ENCODE data around the gene RIMS4. TPM values are rescaled to one million over a fixed set of nuclear protein-coding genes. Genes with fewer than 3 reads are reported as not detected.

The RIMS4 gene
- total RNA-seq, 1 experiment from 2014 or later, result 4.0 TPM

DNA sequence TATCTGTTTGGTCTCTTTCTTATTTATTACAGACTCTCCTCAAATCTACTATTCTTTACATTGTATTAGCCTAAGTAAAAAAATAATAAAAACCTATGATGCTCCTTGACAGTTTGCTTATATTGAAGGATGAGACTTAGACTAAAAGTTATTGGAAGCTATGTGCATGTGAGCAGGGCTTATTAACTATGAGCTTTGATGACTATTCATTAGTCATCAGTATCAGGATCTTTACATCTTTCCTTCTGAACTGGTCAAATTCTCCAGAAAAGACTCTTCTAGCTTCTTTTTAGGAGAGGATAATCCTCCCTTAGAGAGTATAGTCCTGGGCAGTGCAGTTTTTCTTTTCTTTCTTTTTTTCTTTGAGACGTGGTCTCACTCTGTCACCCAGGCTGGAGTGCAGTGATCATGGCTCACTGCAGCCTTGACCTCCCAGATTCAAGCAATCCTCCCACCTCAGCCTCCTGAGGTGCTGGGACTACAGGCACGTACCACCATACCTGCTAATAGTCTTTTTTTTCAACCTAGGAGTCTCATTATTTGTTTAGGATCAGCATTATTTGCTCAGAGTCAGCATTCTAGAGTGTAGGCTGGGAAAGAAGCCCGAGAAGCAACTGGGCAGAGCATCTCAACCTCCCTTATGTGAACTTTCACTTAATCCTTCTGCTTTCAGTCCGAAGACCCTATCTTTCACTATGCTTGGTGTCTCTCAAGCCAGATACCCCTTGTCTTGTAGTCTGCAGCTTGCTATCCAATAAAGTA is 38.1 kb upstream of the RIMS4 start:
- POLR2A ChIA-PET, result no interaction called here
- no TSS peak for BruUV-seq (replicated peaks)
- in situ Hi-C loops (cut with HindIII; ENCODE audit: low pct_unique_long_range_greater_than_20kb, low sequenced_read_pairs), result no loop called here
- H3K9me3 ChIP-seq (ENCODE audit: control insufficient read depth, insufficient read depth, low read depth, low read length), result no peaks in the 10 kb centered on the region
- TF ChIP-seq SIN3A (IDR thresholded peaks at IDR 0.05; ENCODE audit: borderline replicate concordance, insufficient read depth, low read depth, low read length) (no peak), POLR2AphosphoS5 (IDR thresholded peaks at IDR 0.05; ENCODE audit: low read depth, low read length) (no peak), TCF7L2 (IDR thresholded peaks at IDR 0.05; ENCODE audit: low read depth, low read length) (no peak)
- TF ChIP-seq, protein P1, sequence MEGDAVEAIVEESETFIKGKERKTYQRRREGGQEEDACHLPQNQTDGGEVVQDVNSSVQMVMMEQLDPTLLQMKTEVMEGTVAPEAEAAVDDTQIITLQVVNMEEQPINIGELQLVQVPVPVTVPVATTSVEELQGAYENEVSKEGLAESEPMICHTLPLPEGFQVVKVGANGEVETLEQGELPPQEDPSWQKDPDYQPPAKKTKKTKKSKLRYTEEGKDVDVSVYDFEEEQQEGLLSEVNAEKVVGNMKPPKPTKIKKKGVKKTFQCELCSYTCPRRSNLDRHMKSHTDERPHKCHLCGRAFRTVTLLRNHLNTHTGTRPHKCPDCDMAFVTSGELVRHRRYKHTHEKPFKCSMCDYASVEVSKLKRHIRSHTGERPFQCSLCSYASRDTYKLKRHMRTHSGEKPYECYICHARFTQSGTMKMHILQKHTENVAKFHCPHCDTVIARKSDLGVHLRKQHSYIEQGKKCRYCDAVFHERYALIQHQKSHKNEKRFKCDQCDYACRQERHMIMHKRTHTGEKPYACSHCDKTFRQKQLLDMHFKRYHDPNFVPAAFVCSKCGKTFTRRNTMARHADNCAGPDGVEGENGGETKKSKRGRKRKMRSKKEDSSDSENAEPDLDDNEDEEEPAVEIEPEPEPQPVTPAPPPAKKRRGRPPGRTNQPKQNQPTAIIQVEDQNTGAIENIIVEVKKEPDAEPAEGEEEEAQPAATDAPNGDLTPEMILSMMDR (IDR thresholded peaks at IDR 0.05), result no peak
- TF ChIP-seq, protein P2, sequence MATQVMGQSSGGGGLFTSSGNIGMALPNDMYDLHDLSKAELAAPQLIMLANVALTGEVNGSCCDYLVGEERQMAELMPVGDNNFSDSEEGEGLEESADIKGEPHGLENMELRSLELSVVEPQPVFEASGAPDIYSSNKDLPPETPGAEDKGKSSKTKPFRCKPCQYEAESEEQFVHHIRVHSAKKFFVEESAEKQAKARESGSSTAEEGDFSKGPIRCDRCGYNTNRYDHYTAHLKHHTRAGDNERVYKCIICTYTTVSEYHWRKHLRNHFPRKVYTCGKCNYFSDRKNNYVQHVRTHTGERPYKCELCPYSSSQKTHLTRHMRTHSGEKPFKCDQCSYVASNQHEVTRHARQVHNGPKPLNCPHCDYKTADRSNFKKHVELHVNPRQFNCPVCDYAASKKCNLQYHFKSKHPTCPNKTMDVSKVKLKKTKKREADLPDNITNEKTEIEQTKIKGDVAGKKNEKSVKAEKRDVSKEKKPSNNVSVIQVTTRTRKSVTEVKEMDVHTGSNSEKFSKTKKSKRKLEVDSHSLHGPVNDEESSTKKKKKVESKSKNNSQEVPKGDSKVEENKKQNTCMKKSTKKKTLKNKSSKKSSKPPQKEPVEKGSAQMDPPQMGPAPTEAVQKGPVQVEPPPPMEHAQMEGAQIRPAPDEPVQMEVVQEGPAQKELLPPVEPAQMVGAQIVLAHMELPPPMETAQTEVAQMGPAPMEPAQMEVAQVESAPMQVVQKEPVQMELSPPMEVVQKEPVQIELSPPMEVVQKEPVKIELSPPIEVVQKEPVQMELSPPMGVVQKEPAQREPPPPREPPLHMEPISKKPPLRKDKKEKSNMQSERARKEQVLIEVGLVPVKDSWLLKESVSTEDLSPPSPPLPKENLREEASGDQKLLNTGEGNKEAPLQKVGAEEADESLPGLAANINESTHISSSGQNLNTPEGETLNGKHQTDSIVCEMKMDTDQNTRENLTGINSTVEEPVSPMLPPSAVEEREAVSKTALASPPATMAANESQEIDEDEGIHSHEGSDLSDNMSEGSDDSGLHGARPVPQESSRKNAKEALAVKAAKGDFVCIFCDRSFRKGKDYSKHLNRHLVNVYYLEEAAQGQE (IDR thresholded peaks at IDR 0.05; ENCODE audit: insufficient read depth in 1 of 2, low read depth in 2 of 2, low read length in 1 of 2), result no peak
- H3K36me3 ChIP-seq (ENCODE audit: control insufficient read depth, insufficient read depth, low read length), result no peaks in the 10 kb centered on the region
- H3K27ac ChIP-seq (ENCODE audit: low read length), result no peak overlapping the region
- CTCF ChIA-PET, result no interaction called here
- no peaks in the 10 kb centered on the region for H3K4me1 ChIP-seq (ENCODE audit: control insufficient read depth, insufficient read depth, low read length)
- DNase-seq (ENCODE audit: low read depth, low spot score) (no peak), ATAC-seq (no peak)
- H3K27me3 ChIP-seq (ENCODE audit: control insufficient read depth, insufficient read depth, low read length), result no peaks in the 10 kb centered on the region; the same call in 1 of the 2 replicates
- H3K4me3 ChIP-seq (ENCODE audit: low read depth in 2 of 2, low read length in 2 of 2), result no peak overlapping the region
- intact Hi-C loops (cut with micrococcal nuclease; ENCODE audit: unreplicated experiment), result no loop called here

DNA sequence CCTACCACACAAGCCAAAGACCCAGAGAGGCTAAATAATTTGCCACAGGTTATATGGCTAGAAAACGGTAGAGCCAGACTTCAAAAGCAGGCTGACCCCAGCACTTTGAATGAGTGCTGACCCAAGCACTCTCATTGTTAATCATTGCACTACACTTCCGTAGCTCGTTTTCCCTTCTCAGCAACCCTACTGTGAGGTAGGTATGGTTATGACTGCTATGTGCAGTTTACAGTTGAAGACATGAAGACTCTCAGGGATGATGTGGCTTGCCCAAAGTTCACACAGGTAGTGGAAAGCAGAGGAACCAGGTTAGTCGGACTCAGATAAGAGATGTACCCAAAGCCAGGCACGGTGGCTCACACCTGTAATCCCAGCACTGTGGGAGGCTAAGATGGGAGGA is 33.5 kb upstream of the RIMS4 start:
- H3K27me3 ChIP-seq (ENCODE audit: control insufficient read depth, insufficient read depth, low read length), result no peaks in the 10 kb centered on the region; the same call in 1 of the 2 replicates
- no peak for ATAC-seq
- no peaks in the 10 kb centered on the region for H3K9me3 ChIP-seq (ENCODE audit: control insufficient read depth, insufficient read depth, low read depth, low read length)
- ChIA-PET POLR2A (no interaction called here), CTCF (interaction anchor here (0.6 kb wide), 1 partner anchor 24 kb away, joined by 3 read pairs; no protein-coding TSS in a partner anchor)
- TF ChIP-seq, protein P1 (IDR thresholded peaks at IDR 0.05), result no peak
- TF ChIP-seq SIN3A (IDR thresholded peaks at IDR 0.05; ENCODE audit: borderline replicate concordance, insufficient read depth, low read depth, low read length) (no peak), POLR2AphosphoS5 (IDR thresholded peaks at IDR 0.05; ENCODE audit: low read depth, low read length) (no peak)
- TF ChIP-seq, protein P2 (IDR thresholded peaks at IDR 0.05; ENCODE audit: insufficient read depth in 1 of 2, low read depth in 2 of 2, low read length in 1 of 2), result no peak
- H3K27ac ChIP-seq (ENCODE audit: low read length), result no peak overlapping the region
- BruUV-seq (replicated peaks), result no TSS peak
- intact Hi-C loops (cut with micrococcal nuclease; ENCODE audit: unreplicated experiment), result no loop called here
- no peaks in the 10 kb centered on the region for H3K4me1 ChIP-seq (ENCODE audit: control insufficient read depth, insufficient read depth, low read length)
- H3K4me3 ChIP-seq (ENCODE audit: low read depth in 2 of 2, low read length in 2 of 2), result no peak overlapping the region
- no peaks in the 10 kb centered on the region for H3K36me3 ChIP-seq (ENCODE audit: control insufficient read depth, insufficient read depth, low read length)
- in situ Hi-C loops (cut with HindIII; ENCODE audit: low pct_unique_long_range_greater_than_20kb, low sequenced_read_pairs), result no loop called here
- no peak for DNase-seq (ENCODE audit: low read depth, low spot score)
